Activated naive CD8-positive, alpha-beta T cell treated with anti-CD3 and anti-CD28 coated beads, Interleukin-2, amount 50 U/mL, for 24 hours (primary cell): ENCODE measurements around the gene RHOBTB1.

Experiments used
- ATAC-seq: fragments of 150-1000 bp; cut with Tn5 transposase; one replicate; pipeline ENCODE4 v1.10.0; 2021
- DNase-seq: peaks from one replicate; pipeline ENCODE4 v3.0.0; 2021
- H3K27ac Mint-ChIP-seq: one replicate; pipeline ENCODE4 v1.8.0; 2021; ENCODE audit warnings: mild to moderate bottlenecking, mixed read lengths
- H3K27me3 Mint-ChIP-seq: one replicate; pipeline ENCODE4 v1.8.0; 2021; ENCODE audit warnings: mixed read lengths
- H3K36me3 Mint-ChIP-seq: one replicate; pipeline ENCODE4 v1.8.0; 2021; ENCODE audit warnings: low read depth, mixed read lengths
- H3K4me1 Mint-ChIP-seq: one replicate; pipeline ENCODE4 v1.8.0; 2021; ENCODE audit warnings: mixed read lengths
- H3K4me3 Mint-ChIP-seq: one replicate; pipeline ENCODE4 v1.8.0; 2021; ENCODE audit warnings: mild to moderate bottlenecking, moderate library complexity, mixed read lengths
- H3K9me3 Mint-ChIP-seq: one replicate; pipeline ENCODE4 v1.8.0; 2021; ENCODE audit warnings: mixed read lengths

Gene RHOBTB1

DNA sequence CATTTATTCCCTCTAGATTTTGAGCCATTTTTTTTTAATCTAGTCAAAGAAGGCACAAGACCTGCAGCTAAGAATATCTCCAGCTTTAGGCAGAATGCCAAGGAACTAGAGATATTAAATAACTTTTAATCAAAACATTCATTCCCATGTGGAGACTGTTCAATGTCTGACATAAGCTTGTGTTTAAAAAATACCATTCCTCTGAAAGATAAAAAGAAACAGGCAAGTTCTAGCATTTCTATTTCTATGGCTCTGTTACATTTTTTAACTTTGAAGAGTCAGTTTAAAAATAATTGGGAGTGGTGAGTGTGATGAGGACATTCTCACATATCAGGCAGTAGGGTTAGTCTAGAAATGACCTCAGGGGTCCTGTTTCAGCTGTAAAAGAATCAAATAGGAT is 48.0 kb downstream of the RHOBTB1 start:
- Mint-ChIP-seq H3K27ac (no peak overlapping the region), H3K4me3 (no peak overlapping the region), H3K9me3 (peaks cover 4% of the 10 kb centered on the region), H3K4me1 (no peaks in the 10 kb centered on the region), H3K27me3 (no peaks in the 10 kb centered on the region), H3K36me3 (no peaks in the 10 kb centered on the region)
- ATAC-seq (no peak), DNase-seq (no peak)

DNA sequence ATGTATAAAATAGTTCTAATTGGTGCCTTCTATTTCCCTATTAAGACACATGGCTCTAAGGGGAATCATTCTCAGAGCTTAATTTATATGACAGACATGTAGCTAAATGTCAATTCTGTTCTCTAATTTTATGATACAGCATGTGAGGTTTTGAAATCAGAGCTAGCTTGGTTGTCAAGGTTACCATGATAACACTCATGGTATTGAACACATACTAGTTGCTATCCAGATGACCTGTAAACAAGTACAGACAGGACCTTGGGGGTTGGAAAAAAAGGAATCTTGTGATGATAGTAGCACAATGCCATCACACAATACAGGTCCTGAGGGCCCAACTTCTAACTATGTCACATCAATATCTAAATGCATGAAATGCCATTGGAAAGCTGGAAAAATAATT is 49.2 kb downstream of the RHOBTB1 start:
- ATAC-seq (no peak), DNase-seq (no peak)
- no peaks in the 10 kb centered on the region for H3K27me3 Mint-ChIP-seq
- H3K4me1 Mint-ChIP-seq = no peaks in the 10 kb centered on the region
- H3K27ac Mint-ChIP-seq = no peak overlapping the region
- peaks cover 4% of the 10 kb centered on the region for H3K9me3 Mint-ChIP-seq
- no peaks in the 10 kb centered on the region for H3K36me3 Mint-ChIP-seq
- H3K4me3 Mint-ChIP-seq = no peak overlapping the region

DNA sequence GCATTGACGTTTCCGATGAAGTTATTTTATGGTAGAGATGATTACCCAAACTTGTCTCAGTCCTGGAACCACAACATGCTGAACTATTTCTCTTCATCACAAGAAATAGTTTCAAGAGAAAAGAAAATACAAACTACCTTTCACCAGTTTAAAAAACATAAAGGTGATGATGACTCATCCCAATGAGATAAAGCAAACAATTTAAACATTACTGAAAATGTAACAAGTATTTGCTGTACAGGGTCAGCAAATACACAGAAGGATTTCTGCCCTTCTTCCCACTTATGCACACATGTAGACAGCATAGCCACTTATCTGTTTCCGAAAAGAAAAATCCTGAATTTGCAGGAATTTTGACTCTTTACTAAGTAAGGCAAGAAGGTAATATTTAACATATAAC is 50.8 kb downstream of the RHOBTB1 start:
- no peak overlapping the region for H3K27ac Mint-ChIP-seq
- ATAC-seq = no peak
- H3K4me1 Mint-ChIP-seq = no peaks in the 10 kb centered on the region
- no peaks in the 10 kb centered on the region for H3K36me3 Mint-ChIP-seq
- H3K27me3 Mint-ChIP-seq = no peaks in the 10 kb centered on the region
- no peak for DNase-seq
- H3K9me3 Mint-ChIP-seq = peaks cover 4% of the 10 kb centered on the region
- no peak overlapping the region for H3K4me3 Mint-ChIP-seq

DNA sequence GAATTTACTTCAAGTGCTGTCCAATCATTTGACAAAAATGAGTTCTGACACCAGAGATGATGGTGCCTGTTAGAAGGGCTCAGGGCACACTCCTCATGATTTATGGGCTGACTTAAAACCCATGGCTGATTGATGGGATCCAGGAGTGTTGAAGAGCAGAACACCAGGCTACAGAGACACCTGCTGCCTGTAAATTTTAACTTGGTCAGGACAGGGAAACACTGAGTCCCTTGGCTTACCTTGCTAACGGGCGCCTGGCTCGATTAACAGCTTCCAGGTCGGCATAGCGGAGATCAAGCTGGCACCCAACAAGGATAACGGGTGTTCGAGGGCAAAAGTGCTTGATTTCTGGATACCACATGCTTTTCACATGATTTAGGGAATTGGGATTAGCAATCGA is 51.4 kb downstream of the RHOBTB1 start:
- DNase-seq = no peak
- Mint-ChIP-seq H3K27ac (no peak overlapping the region), H3K9me3 (peaks cover 4% of the 10 kb centered on the region), H3K36me3 (no peaks in the 10 kb centered on the region), H3K4me1 (no peaks in the 10 kb centered on the region), H3K4me3 (no peak overlapping the region), H3K27me3 (no peaks in the 10 kb centered on the region)
- ATAC-seq = no peak

DNA sequence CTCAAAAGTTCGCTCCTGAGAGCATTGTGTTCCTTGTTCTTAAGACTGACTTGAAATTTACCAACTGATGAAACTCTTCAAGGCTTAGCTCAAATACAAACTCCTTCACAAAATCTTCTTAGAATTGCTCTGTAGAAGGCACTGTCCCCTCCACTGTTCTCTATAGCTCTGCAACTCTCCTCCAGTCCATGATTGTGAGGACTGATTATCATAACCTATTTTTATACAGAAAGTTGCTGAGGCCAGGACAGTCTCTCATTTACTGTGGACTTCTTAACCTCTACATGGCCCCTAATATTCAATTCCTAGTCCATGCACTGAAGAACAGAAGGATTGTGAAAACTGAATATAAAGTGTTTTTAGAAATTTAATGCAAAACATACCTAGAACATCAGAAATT is 53.2 kb downstream of the RHOBTB1 start:
- H3K4me1 Mint-ChIP-seq = no peaks in the 10 kb centered on the region
- no peak for ATAC-seq
- no peak for DNase-seq
- H3K36me3 Mint-ChIP-seq = no peaks in the 10 kb centered on the region
- no peak overlapping the region for H3K27ac Mint-ChIP-seq
- peaks cover 4% of the 10 kb centered on the region for H3K9me3 Mint-ChIP-seq
- H3K27me3 Mint-ChIP-seq = no peaks in the 10 kb centered on the region
- H3K4me3 Mint-ChIP-seq = no peak overlapping the region

DNA sequence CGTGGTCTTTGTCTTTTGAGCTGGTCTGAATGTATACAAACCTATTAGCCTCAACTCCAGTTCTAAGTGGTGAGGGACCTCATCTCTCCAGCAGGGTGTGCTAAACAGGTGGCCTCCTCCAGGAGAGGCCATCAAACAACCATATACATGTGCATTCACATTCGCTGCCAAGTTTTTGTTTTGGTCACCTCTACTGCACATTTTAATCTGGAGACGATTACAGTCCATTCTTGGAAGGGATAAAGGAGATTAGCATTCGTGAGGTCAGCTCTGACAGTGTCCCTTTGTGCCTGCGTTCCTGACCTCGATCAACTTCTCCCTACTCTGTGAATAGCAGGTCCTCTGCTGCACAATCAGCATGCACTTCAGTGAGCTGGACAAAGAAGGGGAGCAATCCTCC is 60.8 kb downstream of the RHOBTB1 start:
- H3K36me3 Mint-ChIP-seq = no peaks in the 10 kb centered on the region
- no peaks in the 10 kb centered on the region for H3K4me1 Mint-ChIP-seq
- no peak for DNase-seq
- H3K27ac Mint-ChIP-seq = no peak overlapping the region
- H3K4me3 Mint-ChIP-seq = no peak overlapping the region
- H3K27me3 Mint-ChIP-seq = no peaks in the 10 kb centered on the region
- no peak for ATAC-seq
- H3K9me3 Mint-ChIP-seq = no peaks in the 10 kb centered on the region

DNA sequence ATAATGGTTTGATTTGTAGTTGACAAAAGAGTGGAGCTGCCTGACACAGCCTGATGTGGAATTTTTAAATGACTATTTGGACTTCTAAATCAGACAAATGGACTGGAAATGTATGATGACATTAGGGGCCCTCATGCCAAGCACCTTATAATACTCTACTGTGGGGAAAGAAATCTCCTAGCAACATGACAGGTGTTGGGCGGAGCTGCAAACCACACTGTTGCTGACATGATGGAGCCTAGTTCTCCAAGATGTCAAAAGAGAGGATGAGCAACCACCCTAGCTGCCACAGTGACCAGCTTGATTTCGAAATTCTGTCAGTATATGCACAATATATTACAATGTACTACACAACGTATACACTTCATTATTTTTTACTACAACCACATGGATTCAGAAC is 65.8 kb downstream of the RHOBTB1 start:
- H3K4me3 Mint-ChIP-seq = no peak overlapping the region

DNA sequence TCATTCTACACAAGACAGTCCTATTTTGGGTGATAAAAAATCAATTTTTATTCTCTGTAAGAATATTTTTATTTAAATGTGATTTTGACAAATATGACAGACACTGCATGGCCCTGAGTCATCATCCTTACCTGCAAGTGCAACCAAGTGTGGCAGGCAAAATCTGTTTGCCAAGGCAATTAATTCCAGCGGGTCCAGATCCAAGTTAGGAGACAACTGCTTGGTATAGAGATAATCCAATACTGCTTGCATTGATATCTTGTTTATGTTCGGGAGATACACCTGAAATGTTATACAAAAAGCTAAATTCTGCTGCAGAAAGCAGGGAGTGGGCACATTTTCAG is 66.2 kb downstream of the RHOBTB1 start:
- H3K27ac Mint-ChIP-seq = no peak overlapping the region
- no peaks in the 10 kb centered on the region for H3K27me3 Mint-ChIP-seq
- H3K9me3 Mint-ChIP-seq = no peaks in the 10 kb centered on the region
- H3K36me3 Mint-ChIP-seq = no peaks in the 10 kb centered on the region
- no peaks in the 10 kb centered on the region for H3K4me1 Mint-ChIP-seq
- ATAC-seq = no peak
- H3K4me3 Mint-ChIP-seq = no peak overlapping the region
- no peak for DNase-seq

More for the DNA sequence above, 65.8 kb downstream of the RHOBTB1 start:
- Mint-ChIP-seq H3K4me1 (no peaks in the 10 kb centered on the region), H3K36me3 (no peaks in the 10 kb centered on the region), H3K9me3 (no peaks in the 10 kb centered on the region), H3K27ac (no peak overlapping the region), H3K27me3 (no peaks in the 10 kb centered on the region)
- DNase-seq = no peak
- ATAC-seq = no peak

DNA sequence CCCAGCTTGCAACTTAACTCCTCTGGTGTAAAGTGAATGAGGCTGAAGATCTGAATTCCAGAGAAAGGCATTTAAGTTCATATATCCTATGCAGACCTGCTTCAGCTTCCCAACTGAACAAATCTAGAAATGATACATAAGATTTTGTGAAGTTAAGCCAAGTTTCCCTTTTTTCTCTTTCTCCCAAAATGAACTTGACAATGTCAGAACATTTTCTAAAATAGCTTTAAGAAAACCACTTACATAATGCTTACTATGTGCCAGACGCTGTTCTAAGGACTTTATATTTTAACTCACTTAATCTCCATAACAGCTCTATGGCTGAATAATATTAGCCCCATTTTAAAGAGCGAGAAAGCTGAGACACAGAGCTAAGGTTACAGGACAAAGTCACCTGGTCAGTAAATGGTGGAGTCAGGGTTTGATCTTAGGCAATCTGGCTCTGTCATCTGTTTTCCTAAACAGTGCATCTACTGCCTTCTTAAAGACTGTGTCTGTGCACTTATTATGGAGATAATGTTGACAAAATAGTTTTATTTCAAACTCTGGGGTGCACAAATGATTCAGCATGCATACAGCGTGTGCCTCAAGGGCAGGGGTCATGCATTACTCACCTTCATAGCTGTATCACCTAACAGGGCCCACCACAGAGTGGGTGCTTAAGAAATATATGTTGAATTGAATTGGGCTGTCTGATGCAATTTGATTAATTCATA is 66.8 kb downstream of the RHOBTB1 start:
- Mint-ChIP-seq H3K9me3 (no peaks in the 10 kb centered on the region), H3K27me3 (no peaks in the 10 kb centered on the region), H3K4me3 (no peak overlapping the region), H3K4me1 (no peaks in the 10 kb centered on the region), H3K27ac (no peak overlapping the region), H3K36me3 (no peaks in the 10 kb centered on the region)
- ATAC-seq = no peak
- DNase-seq = no peak

DNA sequence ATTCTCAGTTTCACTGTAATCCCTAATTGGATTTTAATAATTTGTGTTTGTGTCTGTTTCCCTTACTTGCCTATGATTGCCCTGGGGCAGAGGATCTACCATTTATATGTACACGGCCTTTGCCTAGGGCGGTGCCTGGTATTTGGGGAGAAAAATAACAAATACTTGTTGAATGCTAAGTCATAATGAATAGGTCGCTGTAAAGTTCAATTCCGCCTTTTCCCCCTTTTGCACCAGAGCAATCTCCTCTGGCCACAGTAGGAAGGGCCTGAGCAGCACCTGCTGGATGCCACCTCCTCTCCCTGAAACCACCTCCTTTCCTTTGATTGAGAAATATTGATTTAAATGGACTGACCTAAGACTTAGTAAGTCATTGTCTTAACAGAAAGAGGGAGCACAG is 70.2 kb downstream of the RHOBTB1 start:
- Mint-ChIP-seq H3K27me3 (no peaks in the 10 kb centered on the region), H3K36me3 (no peaks in the 10 kb centered on the region), H3K9me3 (no peaks in the 10 kb centered on the region), H3K4me1 (no peaks in the 10 kb centered on the region), H3K27ac (no peak overlapping the region), H3K4me3 (no peak overlapping the region)
- DNase-seq (no peak), ATAC-seq (no peak)

DNA sequence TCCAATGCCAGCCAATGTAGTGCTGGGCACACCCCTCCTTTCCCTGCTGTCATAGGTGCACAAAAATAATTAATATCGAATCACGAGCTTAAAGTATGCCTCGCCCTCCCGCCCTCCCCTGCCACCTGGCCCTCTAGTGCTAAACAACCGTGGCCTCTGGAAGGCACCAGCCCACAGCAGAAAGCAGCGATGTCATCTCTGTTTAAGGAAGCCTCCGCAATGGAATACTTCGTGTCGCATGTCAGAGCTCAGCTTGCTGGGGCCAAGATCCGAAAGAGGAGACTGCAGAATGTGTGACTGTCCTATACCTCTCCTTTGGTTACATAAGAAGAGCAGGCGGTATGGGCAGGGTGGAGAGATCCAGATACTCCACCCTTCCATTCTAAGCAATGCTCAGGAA is 71.5 kb downstream of the RHOBTB1 start:
- ATAC-seq (no peak), DNase-seq (no peak)
- Mint-ChIP-seq H3K9me3 (no peaks in the 10 kb centered on the region), H3K27ac (no peak overlapping the region), H3K4me1 (no peaks in the 10 kb centered on the region), H3K27me3 (peaks cover 2% of the 10 kb centered on the region), H3K36me3 (no peaks in the 10 kb centered on the region), H3K4me3 (no peak overlapping the region)

DNA sequence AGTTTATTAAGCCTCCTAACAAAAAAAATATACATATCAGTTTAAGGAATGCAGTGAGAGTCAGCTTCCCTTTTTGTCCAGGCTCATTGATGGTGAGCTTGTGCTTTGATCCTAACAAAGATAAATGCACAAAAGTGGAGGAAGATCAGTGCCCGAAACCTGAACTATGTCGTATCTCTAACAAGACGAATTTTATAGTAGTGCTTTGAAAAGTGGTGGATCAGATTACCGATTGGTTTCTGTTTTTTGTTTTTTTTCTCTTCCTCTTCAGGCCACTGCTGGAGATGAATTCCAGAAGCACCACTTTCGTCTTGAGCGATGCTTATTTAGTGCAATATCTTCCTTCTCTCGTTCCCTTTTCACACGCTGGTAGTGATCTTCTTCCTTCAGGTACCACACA is 72.8 kb downstream of the RHOBTB1 start:
- H3K9me3 Mint-ChIP-seq = no peaks in the 10 kb centered on the region
- H3K4me3 Mint-ChIP-seq = no peak overlapping the region
- no peak for DNase-seq
- no peaks in the 10 kb centered on the region for H3K4me1 Mint-ChIP-seq
- no peak for ATAC-seq
- H3K27ac Mint-ChIP-seq = no peak overlapping the region
- H3K36me3 Mint-ChIP-seq = no peaks in the 10 kb centered on the region
- H3K27me3 Mint-ChIP-seq = peaks cover 2% of the 10 kb centered on the region

DNA sequence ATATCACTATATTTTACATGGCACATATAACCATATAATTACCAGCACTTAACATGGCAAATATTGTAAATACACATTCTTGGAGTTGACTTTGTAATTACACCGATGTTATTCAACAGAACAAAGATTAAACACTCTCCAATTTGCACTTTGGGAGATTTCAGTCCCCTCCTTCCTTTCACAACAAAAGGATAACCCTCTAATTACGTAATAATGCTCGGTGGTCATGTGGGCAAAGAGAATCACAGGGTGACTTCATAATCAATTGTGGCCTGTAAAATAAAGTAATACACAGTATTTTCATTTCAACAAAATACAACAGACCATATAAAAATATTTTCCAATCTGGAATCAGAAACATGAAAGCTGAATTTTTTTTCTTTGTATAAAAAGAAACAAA is 73.2 kb downstream of the RHOBTB1 start:
- Mint-ChIP-seq H3K4me3 (no peak overlapping the region), H3K27me3 (peaks cover 2% of the 10 kb centered on the region), H3K4me1 (no peaks in the 10 kb centered on the region), H3K36me3 (no peaks in the 10 kb centered on the region), H3K27ac (no peak overlapping the region), H3K9me3 (no peaks in the 10 kb centered on the region)
- ATAC-seq (no peak), DNase-seq (no peak)

DNA sequence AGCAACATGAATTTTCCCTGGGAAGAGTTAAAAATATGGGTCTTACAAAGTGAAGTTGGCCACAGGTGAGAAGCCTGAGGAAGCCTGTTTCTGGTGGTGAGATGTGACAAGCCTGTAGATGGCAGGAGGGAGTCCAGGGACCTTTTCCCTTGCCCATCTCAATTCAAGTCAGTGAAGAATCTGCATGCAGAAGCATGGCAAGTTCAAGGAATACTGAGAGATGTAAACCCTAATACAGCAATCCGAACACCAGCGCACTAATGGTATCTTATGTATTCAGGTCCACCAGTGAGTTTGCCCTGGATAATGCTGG is 73.6 kb downstream of the RHOBTB1 start:
- Mint-ChIP-seq H3K4me1 (no peaks in the 10 kb centered on the region), H3K27me3 (peaks cover 2% of the 10 kb centered on the region), H3K36me3 (no peaks in the 10 kb centered on the region)

DNA sequence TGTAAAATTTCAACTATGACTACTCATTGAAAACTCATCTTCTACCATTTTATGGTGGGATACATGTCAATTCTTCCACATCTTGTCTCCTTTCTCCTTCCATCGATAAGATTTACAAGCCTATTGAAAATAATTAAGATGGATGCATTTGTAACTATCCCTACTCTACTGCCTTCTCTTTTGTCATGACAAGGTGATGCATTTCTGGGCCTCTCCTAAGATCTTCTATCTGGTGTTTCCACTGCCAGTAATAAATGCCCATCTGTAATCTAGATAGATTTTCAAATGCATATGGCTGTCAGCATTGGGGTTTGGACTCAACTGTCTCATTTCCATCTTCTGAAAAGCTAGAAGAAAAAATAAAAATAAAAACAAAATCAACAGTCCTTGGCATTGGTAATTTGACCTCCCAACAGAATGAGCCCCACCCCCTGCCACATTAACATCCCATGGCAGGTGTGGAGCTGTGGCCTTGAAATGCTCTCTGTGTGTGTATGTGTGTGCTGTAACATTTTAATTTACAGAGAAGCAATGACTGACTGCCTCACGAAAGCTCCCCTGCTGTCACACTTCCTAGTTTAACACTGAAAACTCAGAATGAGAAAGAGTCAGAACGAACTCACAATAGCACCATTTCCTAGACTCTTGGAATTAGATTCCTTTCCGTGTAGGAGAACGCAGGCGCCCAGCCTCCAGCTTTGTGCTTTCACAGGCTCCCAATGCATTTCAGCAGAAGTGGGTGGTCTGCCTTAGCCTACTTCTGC is 74.2 kb downstream of the RHOBTB1 start:
- H3K27me3 Mint-ChIP-seq = peaks cover 2% of the 10 kb centered on the region
- ATAC-seq (no peak), DNase-seq (no peak)
- no peak overlapping the region for H3K27ac Mint-ChIP-seq
- no peak overlapping the region for H3K4me3 Mint-ChIP-seq
- H3K9me3 Mint-ChIP-seq = no peaks in the 10 kb centered on the region
- no peaks in the 10 kb centered on the region for H3K36me3 Mint-ChIP-seq
- no peaks in the 10 kb centered on the region for H3K4me1 Mint-ChIP-seq

More for the DNA sequence above, 73.6 kb downstream of the RHOBTB1 start:
- Mint-ChIP-seq H3K9me3 (no peaks in the 10 kb centered on the region), H3K4me3 (no peak overlapping the region), H3K27ac (no peak overlapping the region)
- DNase-seq (no peak), ATAC-seq (no peak)

DNA sequence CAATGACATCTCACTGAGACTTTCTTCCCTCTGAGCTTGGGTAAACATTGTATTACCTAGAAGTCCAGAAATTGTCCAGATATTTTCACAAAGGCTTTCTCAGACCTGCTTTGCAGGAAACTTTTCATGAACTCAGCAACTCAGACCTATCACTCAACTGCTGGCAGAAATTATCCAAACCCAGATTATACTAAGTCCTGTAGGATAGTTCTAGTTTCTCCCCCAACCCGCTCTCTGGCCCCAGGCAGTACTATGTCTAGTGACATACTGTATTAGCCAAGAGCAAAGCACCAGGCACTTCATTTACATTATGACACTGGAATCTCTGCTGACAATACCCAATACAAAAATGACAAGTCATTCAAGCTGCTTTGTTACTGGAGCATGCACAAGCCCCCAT is 75.0 kb downstream of the RHOBTB1 start:
- Mint-ChIP-seq H3K36me3 (no peaks in the 10 kb centered on the region), H3K27me3 (peaks cover 2% of the 10 kb centered on the region), H3K9me3 (no peaks in the 10 kb centered on the region), H3K4me1 (no peaks in the 10 kb centered on the region), H3K27ac (no peak overlapping the region), H3K4me3 (no peak overlapping the region)
- DNase-seq = no peak
- ATAC-seq = no peak
